Neural progenitor cell (in vitro differentiated cells): ENCODE measurements around the gene MAGI2.

ENCODE experiments used
- EZH2 ChIP-seq: fragments of 200-600 bp; sonication (generic); IDR thresholded peaks from 2 replicates; pipeline ENCODE4 v1.6.1; 2017; ENCODE audit warnings: antibody characterized with exemption, mild to moderate bottlenecking, moderate library complexity
- TF ChIP-seq, protein P1 (sequence below): fragments of 200-600 bp; sonication (generic); IDR thresholded peaks from 2 replicates; pipeline ENCODE4 v1.5.1; 2017; ENCODE audit warnings: antibody characterized with exemption, mild to moderate bottlenecking

DNA sequence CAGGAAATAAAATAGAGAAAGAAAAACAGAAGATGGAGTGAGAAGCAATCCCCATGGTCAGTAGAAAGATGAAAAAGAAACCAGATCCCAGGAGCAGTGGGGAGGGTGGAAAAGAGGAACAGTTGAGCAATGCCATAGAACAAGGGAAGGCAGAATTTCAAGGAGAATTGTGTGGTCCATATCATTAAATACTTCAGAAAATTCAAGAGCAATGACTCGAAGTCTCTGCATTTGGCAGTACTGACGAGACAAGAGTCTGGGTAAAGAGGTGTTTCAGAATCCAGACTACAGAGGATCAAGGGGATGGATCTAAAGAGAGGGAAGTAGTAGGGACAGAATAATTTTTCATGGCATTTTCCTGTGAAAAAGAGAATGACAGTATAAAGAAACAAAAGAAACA is 1142.3 kb downstream of the MAGI2 start:
- TF ChIP-seq EZH2: no peak
- TF ChIP-seq, protein P1, sequence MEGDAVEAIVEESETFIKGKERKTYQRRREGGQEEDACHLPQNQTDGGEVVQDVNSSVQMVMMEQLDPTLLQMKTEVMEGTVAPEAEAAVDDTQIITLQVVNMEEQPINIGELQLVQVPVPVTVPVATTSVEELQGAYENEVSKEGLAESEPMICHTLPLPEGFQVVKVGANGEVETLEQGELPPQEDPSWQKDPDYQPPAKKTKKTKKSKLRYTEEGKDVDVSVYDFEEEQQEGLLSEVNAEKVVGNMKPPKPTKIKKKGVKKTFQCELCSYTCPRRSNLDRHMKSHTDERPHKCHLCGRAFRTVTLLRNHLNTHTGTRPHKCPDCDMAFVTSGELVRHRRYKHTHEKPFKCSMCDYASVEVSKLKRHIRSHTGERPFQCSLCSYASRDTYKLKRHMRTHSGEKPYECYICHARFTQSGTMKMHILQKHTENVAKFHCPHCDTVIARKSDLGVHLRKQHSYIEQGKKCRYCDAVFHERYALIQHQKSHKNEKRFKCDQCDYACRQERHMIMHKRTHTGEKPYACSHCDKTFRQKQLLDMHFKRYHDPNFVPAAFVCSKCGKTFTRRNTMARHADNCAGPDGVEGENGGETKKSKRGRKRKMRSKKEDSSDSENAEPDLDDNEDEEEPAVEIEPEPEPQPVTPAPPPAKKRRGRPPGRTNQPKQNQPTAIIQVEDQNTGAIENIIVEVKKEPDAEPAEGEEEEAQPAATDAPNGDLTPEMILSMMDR: no peak
